AG09319 (cell line): ENCODE results near the gene FDX1.
"Not testable (repeated sequence)": the region's sequence is repeated elsewhere in the genome, so short reads cannot be mapped to it uniquely, and the experiment has no call there.

Source experiments
- DNase-seq: peaks from one replicate; pipeline ENCODE4 v3.0.0-alpha.2; 2010; ENCODE audit warnings: low read depth; ENCODE audit errors: extremely low read depth
- TF ChIP-seq, protein P1 (sequence below): IDR thresholded peaks from 2 replicates; pipeline ENCODE4 v1.5.1; 2011; ENCODE audit warnings: low read depth, mild to moderate bottlenecking, inconsistent platforms, low read length, moderate library complexity

FDX1 gene

DNA sequence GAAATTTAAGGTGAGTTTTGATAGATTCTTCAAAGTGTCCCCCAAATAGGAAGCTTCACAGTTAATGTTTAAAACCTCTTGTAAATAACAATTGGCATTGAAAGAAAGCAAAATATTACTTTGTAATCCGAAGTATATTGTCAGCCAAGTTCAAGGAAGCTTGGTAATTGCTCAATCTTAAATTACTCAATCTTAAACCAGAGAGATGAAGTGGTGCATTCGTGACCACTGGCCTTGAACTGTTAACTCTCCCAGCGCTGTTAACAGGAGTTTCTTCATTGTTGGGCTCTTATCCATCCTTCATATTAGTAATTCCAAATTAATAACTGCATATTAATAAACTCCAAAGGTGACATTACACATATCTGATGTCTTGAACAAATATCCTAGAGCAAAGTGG, 20.6 kb upstream of the FDX1 start:
- TF ChIP-seq, protein P1, sequence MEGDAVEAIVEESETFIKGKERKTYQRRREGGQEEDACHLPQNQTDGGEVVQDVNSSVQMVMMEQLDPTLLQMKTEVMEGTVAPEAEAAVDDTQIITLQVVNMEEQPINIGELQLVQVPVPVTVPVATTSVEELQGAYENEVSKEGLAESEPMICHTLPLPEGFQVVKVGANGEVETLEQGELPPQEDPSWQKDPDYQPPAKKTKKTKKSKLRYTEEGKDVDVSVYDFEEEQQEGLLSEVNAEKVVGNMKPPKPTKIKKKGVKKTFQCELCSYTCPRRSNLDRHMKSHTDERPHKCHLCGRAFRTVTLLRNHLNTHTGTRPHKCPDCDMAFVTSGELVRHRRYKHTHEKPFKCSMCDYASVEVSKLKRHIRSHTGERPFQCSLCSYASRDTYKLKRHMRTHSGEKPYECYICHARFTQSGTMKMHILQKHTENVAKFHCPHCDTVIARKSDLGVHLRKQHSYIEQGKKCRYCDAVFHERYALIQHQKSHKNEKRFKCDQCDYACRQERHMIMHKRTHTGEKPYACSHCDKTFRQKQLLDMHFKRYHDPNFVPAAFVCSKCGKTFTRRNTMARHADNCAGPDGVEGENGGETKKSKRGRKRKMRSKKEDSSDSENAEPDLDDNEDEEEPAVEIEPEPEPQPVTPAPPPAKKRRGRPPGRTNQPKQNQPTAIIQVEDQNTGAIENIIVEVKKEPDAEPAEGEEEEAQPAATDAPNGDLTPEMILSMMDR, result no peak
- no peak for DNase-seq

DNA sequence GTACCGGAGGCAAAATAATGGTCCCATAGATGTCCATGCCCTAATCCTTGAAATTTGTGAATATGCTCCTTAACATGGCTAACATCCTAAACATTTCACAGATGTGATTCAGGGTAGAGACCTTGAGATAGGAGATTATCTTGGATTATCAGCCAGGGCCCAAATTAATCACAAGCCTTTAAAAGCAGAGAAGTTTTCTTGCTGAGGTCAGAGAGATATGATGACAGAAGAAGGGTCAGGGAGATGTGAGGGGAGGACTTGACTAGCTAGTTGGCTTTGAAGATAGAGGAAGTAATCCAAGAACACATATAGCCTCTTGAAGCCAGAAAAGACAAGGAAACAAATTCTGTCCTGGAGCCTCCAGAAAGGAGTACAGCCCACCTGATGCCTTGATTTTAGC, 19.1 kb upstream of the FDX1 start:
- TF ChIP-seq, protein P1, result no peak
- DNase-seq, result no peak

DNA sequence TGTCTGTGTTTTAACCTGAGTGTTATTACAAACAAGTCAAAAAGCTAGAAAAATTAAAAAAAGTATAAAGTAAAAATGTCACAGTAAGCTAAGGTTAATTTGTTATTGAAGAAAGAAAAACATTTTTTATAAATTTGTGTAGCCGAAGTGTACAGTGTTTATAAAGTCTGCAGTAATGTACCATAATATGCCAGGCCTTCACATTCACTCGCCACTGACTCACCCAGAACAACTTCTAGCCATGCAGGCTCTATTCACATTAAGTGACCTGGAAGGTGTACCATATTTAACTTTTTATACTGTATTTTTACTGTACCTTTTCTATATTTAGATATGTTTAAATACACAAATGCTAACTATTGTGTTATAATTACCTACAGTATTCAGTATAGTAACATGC, 14.7 kb upstream of the FDX1 start:
- DNase-seq, result no peak
- TF ChIP-seq, protein P1, result no peak

DNA sequence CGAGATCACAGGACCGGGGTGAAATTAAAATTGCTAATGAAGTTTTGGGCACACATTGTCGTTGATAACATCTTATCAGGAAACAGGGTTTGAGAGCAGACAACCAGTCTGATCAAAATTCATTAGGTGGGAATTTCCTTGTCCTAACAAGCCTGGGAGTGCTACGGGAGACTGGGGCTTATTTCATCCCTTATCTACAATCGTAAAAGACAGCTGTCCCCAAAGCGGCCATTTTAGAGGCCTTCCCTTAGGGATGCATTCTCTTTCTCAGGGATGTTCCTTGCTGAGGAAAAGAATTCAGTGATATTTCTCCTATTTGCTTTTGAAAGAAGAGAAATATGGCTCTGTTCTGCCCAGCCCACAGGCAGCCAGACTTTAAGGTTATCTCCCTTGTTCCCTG, 8.1 kb upstream of the FDX1 start:
- DNase-seq, result not testable (repeated sequence)

DNA sequence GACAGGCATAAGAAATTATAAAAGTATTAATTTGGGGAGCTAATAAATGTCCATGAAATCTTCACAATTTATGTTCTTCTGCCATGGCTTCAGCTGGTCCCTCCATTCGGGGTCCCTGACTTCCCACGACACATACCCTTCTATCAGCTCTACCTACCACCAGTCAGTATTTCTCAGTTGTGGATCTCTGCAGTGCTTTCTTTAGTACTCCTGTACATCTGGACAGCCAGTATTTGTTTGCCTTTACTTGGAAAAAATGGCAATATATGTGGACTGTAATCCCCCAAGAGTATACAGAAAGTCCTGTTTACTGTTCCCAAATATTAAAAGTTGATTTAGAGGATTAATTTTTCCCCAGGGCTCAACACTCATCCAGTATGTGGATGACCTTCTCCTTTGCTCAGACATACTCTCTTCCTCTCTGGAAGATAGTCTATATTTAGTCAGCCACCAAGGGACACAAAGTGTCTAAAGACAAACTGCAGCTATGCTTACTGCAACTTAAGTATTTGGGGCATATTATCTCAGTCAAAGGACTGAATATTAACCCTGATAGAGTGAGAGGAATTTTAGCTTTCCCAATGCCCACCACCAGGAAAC, 7.3 kb upstream of the FDX1 start:
- no peak for DNase-seq
- TF ChIP-seq, protein P1, result no peak

DNA sequence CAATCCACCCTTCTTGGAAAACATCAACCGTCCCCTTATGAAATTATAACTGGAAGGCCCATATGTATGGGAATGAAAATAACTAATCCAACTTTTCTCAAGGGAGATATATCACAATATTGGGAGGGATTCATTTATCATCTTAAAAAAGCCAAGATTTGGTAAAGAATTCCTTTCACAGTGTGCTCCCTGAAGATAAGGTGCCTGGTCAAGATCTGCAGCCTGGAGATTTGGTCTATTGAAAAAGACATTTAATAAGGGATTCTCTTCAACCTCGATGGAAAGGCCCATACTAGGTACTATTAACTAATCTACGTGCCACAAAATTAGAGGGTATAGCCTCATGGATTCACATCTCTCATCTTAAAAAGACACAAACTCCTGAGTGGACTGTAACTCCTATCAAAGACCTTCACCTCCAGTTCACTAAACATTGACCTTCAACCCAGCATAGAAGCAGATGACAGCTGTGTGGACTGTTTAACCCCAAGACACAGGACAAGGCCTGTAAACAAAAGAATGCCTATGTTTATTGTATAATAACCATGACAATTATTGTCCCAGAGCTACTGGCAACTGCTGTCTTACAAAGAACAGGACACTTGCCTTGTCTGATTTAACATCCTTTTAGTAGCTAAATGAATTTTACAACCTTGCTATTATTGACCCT, 4.8 kb upstream of the FDX1 start:
- DNase-seq, result no peak
- TF ChIP-seq, protein P1, result no peak

DNA sequence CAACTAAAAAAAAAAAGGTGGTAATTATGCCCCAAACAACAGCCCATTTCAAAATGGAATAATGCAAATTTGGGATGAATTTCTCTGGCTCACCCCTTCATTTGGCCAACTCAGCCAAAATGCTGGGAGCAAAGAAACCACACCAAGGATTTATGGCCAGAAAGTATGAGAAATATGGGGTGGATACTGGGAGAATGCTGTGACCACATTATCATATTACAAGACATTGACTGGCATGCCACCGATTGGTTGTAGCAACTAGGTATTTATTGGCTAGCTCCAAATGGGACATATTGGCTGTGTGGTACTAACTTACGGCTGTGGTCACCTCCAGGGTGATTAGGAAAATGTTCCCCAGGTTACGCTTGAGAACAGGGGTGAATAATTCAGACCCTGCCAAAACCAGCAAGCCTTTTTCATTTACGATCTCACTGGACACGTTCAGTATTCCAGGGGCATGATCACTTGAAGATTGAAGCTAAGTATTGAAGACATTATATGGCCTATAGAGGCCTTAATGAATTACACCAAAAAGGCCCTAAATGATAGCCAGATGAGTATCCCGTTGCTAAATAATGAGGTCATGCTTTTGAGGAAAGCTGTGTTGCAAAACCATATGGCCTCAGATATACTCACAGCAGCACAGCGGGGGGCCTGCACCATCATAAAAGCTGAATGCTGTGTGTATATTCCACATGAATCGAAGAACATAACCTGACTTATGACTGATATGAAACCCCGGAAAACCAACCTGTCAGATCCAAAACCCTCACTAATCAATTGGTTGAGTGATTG, 3.8 kb upstream of the FDX1 start:
- TF ChIP-seq, protein P1, result no peak
- DNase-seq, result peak; percentile 44
